Measurements from ENCODE around the gene PLCG2.

PLCG2 gene

GRCh38 chr16:81754858-81755257 is 24.2 kb upstream of the PLCG2 start:
- Histone ChIP-seq H3F3A (ENCODE audit: insufficient read depth) (peaks cover 15% of the 10 kb centered on the region), H3K4me2 (ENCODE audit: low read depth, low read length, poor library complexity, severe bottlenecking) (no peak overlapping the region), H3K36me3 (ENCODE audit: low read length) (peaks cover 14% of the 10 kb centered on the region), H2AFZ (ENCODE audit: low read depth, low read length, severe bottlenecking) (no peak overlapping the region), H3K79me2 (ENCODE audit: insufficient read depth, low read length) (peaks cover 23% of the 10 kb centered on the region), H4K20me1 (ENCODE audit: low read depth, low read length) (no peaks in the 10 kb centered on the region), H3K27me3 (ENCODE audit: low read length) (no peaks in the 10 kb centered on the region), H3K27ac (ENCODE audit: low read depth, low read length) (no peak overlapping the region), H3K9me3 (ENCODE audit: insufficient read depth, low read length) (no peaks in the 10 kb centered on the region), H3K9ac (ENCODE audit: low read length) (no peak overlapping the region), H3K4me3 (ENCODE audit: insufficient read depth, low read length, poor library complexity, severe bottlenecking) (no peak overlapping the region), H3K9me2 (replicated peaks; ENCODE audit: insufficient read depth, low read length) (no peaks in the 10 kb centered on the region)
- TF ChIP-seq, protein P1, sequence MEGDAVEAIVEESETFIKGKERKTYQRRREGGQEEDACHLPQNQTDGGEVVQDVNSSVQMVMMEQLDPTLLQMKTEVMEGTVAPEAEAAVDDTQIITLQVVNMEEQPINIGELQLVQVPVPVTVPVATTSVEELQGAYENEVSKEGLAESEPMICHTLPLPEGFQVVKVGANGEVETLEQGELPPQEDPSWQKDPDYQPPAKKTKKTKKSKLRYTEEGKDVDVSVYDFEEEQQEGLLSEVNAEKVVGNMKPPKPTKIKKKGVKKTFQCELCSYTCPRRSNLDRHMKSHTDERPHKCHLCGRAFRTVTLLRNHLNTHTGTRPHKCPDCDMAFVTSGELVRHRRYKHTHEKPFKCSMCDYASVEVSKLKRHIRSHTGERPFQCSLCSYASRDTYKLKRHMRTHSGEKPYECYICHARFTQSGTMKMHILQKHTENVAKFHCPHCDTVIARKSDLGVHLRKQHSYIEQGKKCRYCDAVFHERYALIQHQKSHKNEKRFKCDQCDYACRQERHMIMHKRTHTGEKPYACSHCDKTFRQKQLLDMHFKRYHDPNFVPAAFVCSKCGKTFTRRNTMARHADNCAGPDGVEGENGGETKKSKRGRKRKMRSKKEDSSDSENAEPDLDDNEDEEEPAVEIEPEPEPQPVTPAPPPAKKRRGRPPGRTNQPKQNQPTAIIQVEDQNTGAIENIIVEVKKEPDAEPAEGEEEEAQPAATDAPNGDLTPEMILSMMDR (IDR thresholded peaks at IDR 0.05; ENCODE audit: insufficient read depth, low read length, poor library complexity, severe bottlenecking) = no peak
- no peak for TF ChIP-seq EZH2phosphoT487 (conservative IDR thresholded peaks at IDR 0.05; ENCODE audit: low read length)

DNA sequence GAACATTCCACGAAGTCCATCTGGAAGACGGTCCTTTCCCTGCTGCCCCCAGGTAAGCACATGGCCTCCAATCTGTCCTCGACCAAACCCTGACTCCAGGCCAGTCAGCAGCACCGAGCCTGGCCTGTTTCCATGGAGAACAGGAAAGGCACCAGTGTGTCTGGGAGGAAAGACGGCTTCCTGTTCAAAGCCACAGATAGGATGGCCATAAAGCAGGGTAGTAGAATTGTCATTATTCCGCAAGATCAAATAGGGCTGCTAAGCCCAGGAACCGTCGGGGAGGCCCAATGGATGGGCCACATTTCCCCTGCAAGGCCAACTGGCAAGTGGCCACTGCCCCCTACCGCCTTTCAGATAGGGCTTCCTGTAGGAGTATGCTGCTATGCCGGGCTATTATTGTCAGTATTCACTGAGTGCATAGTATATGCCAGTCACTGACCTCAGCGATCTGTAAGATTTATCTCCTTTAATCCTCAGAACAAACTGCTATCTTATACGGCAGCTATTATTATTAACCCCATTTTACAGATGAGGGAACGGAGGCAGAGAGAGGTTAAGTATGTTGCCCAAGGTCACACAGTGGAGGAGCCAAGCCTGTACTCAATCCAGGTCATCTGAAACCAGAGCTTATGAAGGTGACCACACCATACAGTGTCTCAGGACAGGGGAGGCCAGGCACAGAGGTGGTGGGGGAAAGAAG is 23.0 kb upstream of the PLCG2 start:
- TF ChIP-seq, protein P1 (IDR thresholded peaks at IDR 0.05; ENCODE audit: insufficient read depth, low read length, poor library complexity, severe bottlenecking) = no peak
- TF ChIP-seq EZH2phosphoT487 (conservative IDR thresholded peaks at IDR 0.05; ENCODE audit: low read length) = no peak
- Histone ChIP-seq H3K4me2 (ENCODE audit: low read depth, low read length, poor library complexity, severe bottlenecking) (no peak overlapping the region), H3K9me3 (ENCODE audit: insufficient read depth, low read length) (no peaks in the 10 kb centered on the region), H3F3A (ENCODE audit: insufficient read depth) (peaks cover 6% of the 10 kb centered on the region), H3K36me3 (ENCODE audit: low read length) (peaks cover 14% of the 10 kb centered on the region), H3K9ac (ENCODE audit: low read length) (no peak overlapping the region), H2AFZ (ENCODE audit: low read depth, low read length, severe bottlenecking) (no peak overlapping the region), H4K20me1 (ENCODE audit: low read depth, low read length) (no peaks in the 10 kb centered on the region), H3K79me2 (ENCODE audit: insufficient read depth, low read length) (peaks cover 19% of the 10 kb centered on the region), H3K27ac (ENCODE audit: low read depth, low read length) (no peak overlapping the region), H3K9me2 (replicated peaks; ENCODE audit: insufficient read depth, low read length) (no peaks in the 10 kb centered on the region), H3K4me3 (ENCODE audit: insufficient read depth, low read length, poor library complexity, severe bottlenecking) (no peak overlapping the region), H3K27me3 (ENCODE audit: low read length) (no peaks in the 10 kb centered on the region)

GRCh38 chr16:81756615-81757356 is 22.3 kb upstream of the PLCG2 start:
- no peak overlapping the region for H3K9ac ChIP-seq (ENCODE audit: low read length)
- no peaks in the 10 kb centered on the region for H3K9me2 ChIP-seq (replicated peaks; ENCODE audit: insufficient read depth, low read length)
- no peak overlapping the region for H3K27ac ChIP-seq (ENCODE audit: low read depth, low read length)
- no peaks in the 10 kb centered on the region for H3K27me3 ChIP-seq (ENCODE audit: low read length)
- no peaks in the 10 kb centered on the region for H3K9me3 ChIP-seq (ENCODE audit: insufficient read depth, low read length)
- TF ChIP-seq, protein P1 (IDR thresholded peaks at IDR 0.05; ENCODE audit: insufficient read depth, low read length, poor library complexity, severe bottlenecking) = no peak
- TF ChIP-seq EZH2phosphoT487 (conservative IDR thresholded peaks at IDR 0.05; ENCODE audit: low read length) = no peak
- no peak overlapping the region for H3K4me2 ChIP-seq (ENCODE audit: low read depth, low read length, poor library complexity, severe bottlenecking)
- no peak overlapping the region for H3K4me3 ChIP-seq (ENCODE audit: insufficient read depth, low read length, poor library complexity, severe bottlenecking)
- H4K20me1 ChIP-seq (ENCODE audit: low read depth, low read length) = no peaks in the 10 kb centered on the region
- H3K36me3 ChIP-seq (ENCODE audit: low read length) = peaks cover 14% of the 10 kb centered on the region
- no peak overlapping the region for H2AFZ ChIP-seq (ENCODE audit: low read depth, low read length, severe bottlenecking)
- 0 out of 2 replicates have a peak, but pooled peaks cover 3% of the 10 kb centered on the region for H3F3A ChIP-seq (ENCODE audit: insufficient read depth)
- H3K79me2 ChIP-seq (ENCODE audit: insufficient read depth, low read length) = peaks cover 19% of the 10 kb centered on the region
